Activated CD4-positive, alpha-beta T cell treated with anti-CD3 and anti-CD28 coated beads for 36 hours (primary cell): Measurements from ENCODE around the gene RCAN1. TPM values are rescaled to one million over a fixed set of nuclear protein-coding genes. Genes with fewer than 3 reads are reported as not detected.

ENCODE experiments used
- ATAC-seq: fragments of 200-7000 bp; cut with Tn5 transposase; one replicate; pipeline ENCODE4 v1.10.0; 2021; ENCODE audit warnings: mild to moderate bottlenecking, moderate library complexity
- CTCF ChIA-PET: fragments of 350-600 bp; sonication (Branson Sonifier 250); formaldehyde crosslinking; loops from one replicate; lab custom pipeline; 2021; ENCODE audit warnings: antibody characterized with exemption; lab: Charles Lee
- POLR2A ChIA-PET: fragments of 350-600 bp; sonication (Branson Sonifier 250); formaldehyde crosslinking; loops from one replicate; lab custom pipeline; 2021; ENCODE audit warnings: antibody characterized with exemption, inconsistent platforms; lab: Charles Lee
- DNase-seq: peaks from one replicate; pipeline ENCODE4 v3.0.0-alpha.2; 2020
- H3K27ac Mint-ChIP-seq: one replicate; pipeline ENCODE4 v1.8.0; 2021; ENCODE audit warnings: mixed read lengths
- H3K27me3 Mint-ChIP-seq: one replicate; pipeline ENCODE4 v1.8.0; 2021; ENCODE audit warnings: mixed read lengths
- H3K36me3 Mint-ChIP-seq: one replicate; pipeline ENCODE4 v1.8.0; 2021; ENCODE audit warnings: low read depth, mixed read lengths
- H3K4me1 Mint-ChIP-seq: one replicate; pipeline ENCODE4 v1.8.0; 2021; ENCODE audit warnings: mixed read lengths
- H3K4me3 Mint-ChIP-seq: one replicate; pipeline ENCODE4 v1.8.0; 2021; ENCODE audit warnings: mild to moderate bottlenecking, moderate library complexity, mixed read lengths
- H3K9me3 Mint-ChIP-seq: one replicate; pipeline ENCODE4 v1.8.0; 2021; ENCODE audit warnings: low read depth, mixed read lengths
- intact Hi-C, 2 experiments: fragments of 100-400 bp; cut with DNase I in 1 of 2; cut with micrococcal nuclease in 1 of 2; formaldehyde crosslinking; loops; one replicate each; pipeline versions ENCODE4 v1.14.2 to v1.15.1; 2022 to 2024; cut with DNase I, micrococcal nuclease
- total RNA-seq, 2 experiments: library from RNA; stranded (reverse); gene quantifications; one replicate each; pipeline ENCODE4 v1.2.3, GENCODE V29; 2021

RCAN1 gene
- total RNA-seq, 2 experiments from 2014 or later = 9.9 to 10.0 TPM

- H3K9me3 Mint-ChIP-seq = peaks cover 2% of the 10 kb centered on the region
- ATAC-seq (peak; percentile 65), DNase-seq (peak; percentile 30)
- peak overlapping the region; percentile 72 for H3K27ac Mint-ChIP-seq
- intact Hi-C loops = loop anchor here in 1 of 2 experiments (1.0 to 2.0 kb wide), 3 partner anchors 26 to 114 kb away; partner anchors contain the start of gene RCAN1
- H3K27me3 Mint-ChIP-seq = no peaks in the 10 kb centered on the region
- H3K4me1 Mint-ChIP-seq = peaks cover 24% of the 10 kb centered on the region
- peak overlapping the region; percentile 32 for H3K4me3 Mint-ChIP-seq
- H3K36me3 Mint-ChIP-seq = no peaks in the 10 kb centered on the region
- ChIA-PET POLR2A (no interaction called here), CTCF (interaction anchor here (0.6 to 1.1 kb wide), 4 partner anchors 9 to 792 kb away, joined by 3 to 5 read pairs (median 4); no protein-coding TSS in a partner anchor)
These were observed 25.9 kb upstream of the RCAN1 start for GRCh38 chr21:34640858-34641257.

DNA sequence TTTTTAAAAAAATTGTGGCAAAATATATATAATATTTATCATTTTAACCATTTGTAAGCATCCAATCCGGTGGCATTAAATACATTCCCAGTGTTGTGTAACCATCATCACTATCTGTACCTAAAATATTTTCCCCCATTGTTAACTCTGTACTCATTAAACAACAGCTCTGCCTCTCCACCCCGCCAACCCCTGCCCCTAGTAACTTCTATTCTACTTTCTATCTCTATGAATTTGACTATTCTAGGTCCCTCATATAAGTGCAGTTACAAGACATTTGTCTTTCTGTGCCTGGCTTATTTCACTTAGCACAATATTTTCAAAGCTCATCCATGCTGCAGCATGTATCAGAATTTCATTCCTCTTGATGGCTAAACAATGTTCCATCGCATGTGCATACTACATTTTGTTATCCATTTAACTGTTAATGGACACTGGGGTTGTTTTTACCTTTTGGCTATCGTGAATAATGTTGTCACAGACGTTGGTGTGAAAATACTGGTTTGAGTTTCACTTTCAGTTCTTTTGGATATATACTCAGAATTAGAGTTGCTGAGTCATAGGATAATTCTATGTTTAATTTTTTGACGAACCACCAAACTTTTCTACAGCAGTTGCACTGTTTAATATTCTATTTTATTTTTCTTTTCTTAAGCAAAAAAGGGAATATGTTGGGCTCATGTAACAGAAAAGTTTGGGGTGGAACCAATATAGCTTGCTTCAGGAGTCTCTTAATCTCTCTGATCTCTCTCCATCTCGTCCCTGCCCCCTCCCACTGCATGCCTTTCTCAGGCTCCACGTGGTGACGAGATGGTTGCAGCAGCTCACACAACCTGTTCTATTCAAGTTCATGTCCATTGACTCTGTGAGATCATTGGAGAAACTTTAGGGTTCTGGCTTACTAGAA is 25.2 kb upstream of the RCAN1 start:
- H3K9me3 Mint-ChIP-seq = peaks cover 2% of the 10 kb centered on the region
- no peaks in the 10 kb centered on the region for H3K36me3 Mint-ChIP-seq
- CTCF ChIA-PET = interaction anchor here (0.6 to 1.1 kb wide), 4 partner anchors 9 to 793 kb away, joined by 3 to 5 read pairs (median 4); no protein-coding TSS in a partner anchor
- POLR2A ChIA-PET = no interaction called here
- DNase-seq = peak; percentile 65
- no peaks in the 10 kb centered on the region for H3K27me3 Mint-ChIP-seq
- peaks cover 24% of the 10 kb centered on the region for H3K4me1 Mint-ChIP-seq
- H3K27ac Mint-ChIP-seq = peak overlapping the region; percentile 72
- peak overlapping the region; percentile 32 for H3K4me3 Mint-ChIP-seq
- intact Hi-C loops = loop anchor here in 1 of 2 experiments (1.0 to 2.0 kb wide), 3 partner anchors 25 to 113 kb away; partner anchors contain the start of gene RCAN1
- ATAC-seq = peak; percentile 77

GRCh38 chr21:34639250-34639649 is 24.3 kb upstream of the RCAN1 start:
- Mint-ChIP-seq H3K4me1 (peaks cover 24% of the 10 kb centered on the region), H3K27ac (no peak overlapping the region), H3K9me3 (peaks cover 2% of the 10 kb centered on the region), H3K36me3 (no peaks in the 10 kb centered on the region), H3K4me3 (no peak overlapping the region), H3K27me3 (peaks cover 4% of the 10 kb centered on the region)
- ATAC-seq (no peak), DNase-seq (no peak)
- POLR2A ChIA-PET = no interaction called here
- CTCF ChIA-PET = no interaction called here
- intact Hi-C loops = no loop called here

GRCh38 chr21:34636961-34637360 is 22.0 kb upstream of the RCAN1 start:
- no peak for DNase-seq
- Mint-ChIP-seq H3K36me3 (no peaks in the 10 kb centered on the region), H3K27ac (no peak overlapping the region), H3K9me3 (peaks cover 2% of the 10 kb centered on the region), H3K4me3 (no peak overlapping the region), H3K27me3 (peaks cover 4% of the 10 kb centered on the region), H3K4me1 (peaks cover 24% of the 10 kb centered on the region)
- POLR2A ChIA-PET = no interaction called here
- intact Hi-C loops = no loop called here
- no peak for ATAC-seq
- CTCF ChIA-PET = interaction anchor here (0.6 to 1.6 kb wide), 5 partner anchors 10 to 1047 kb away, joined by 3 to 8 read pairs (median 3); no protein-coding TSS in a partner anchor

DNA sequence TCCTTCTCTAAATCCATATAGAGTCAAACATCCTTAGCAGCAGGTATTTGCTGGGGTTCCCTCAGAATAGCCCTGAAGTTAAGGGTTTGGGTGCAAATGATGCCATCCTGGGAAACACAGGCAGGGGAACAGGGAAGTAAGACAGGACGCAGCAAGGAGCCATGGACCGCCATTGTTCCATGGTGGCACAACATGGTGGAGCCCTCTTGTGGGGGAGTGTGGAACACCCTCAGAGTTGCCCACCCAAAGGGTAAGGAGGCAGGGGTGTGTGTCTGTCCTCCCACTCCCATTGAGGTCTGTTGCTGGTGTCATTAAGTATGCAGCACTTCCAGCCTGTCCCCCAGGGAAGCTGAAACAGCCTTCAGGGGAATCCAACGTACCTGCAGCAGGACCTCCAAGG is 20.4 kb upstream of the RCAN1 start:
- no peaks in the 10 kb centered on the region for H3K36me3 Mint-ChIP-seq
- peaks cover 12% of the 10 kb centered on the region for H3K4me1 Mint-ChIP-seq
- ChIA-PET CTCF (interaction anchor here (0.7 to 1.3 kb wide), 4 partner anchors 20 to 1205 kb away, joined by 3 to 5 read pairs (median 3); no protein-coding TSS in a partner anchor), POLR2A (no interaction called here)
- H3K9me3 Mint-ChIP-seq = peaks cover 2% of the 10 kb centered on the region
- H3K27me3 Mint-ChIP-seq = peaks cover 4% of the 10 kb centered on the region
- H3K4me3 Mint-ChIP-seq = no peak overlapping the region
- DNase-seq (peak; percentile 38), ATAC-seq (no peak)
- intact Hi-C loops = no loop called here
- no peak overlapping the region for H3K27ac Mint-ChIP-seq

GRCh38 chr21:34632498-34632897 is 17.6 kb upstream of the RCAN1 start:
- intact Hi-C loops = no loop called here
- POLR2A ChIA-PET = no interaction called here
- H3K27me3 Mint-ChIP-seq = peaks cover 4% of the 10 kb centered on the region

DNA sequence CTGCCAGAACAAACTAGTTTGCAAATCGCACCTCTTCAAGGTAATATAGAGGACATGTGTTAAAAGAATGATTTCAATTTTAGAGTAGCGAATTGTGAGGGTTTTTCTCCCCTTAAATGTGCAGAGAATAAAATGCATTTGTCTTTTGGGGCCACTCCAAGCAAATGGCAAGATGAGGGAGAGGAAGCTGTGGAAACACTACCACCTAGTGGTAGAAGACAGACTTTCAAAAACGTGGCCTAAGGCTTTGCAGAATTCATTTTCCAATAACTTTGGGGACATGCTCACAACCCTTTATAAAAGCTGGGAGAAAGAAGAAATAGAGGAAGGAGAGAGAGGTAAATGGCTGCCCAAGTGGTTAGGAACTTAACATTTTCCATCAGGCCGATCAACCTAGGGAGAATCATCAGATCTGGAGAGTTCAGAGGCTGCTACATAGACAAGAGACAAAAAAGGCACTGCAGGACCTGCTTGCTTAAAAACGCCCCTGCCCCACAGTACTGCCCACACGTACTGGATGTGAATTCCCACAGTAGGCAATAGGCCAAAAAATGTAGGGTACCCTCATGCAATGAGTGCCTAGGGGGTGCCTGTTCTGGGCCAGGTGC is 15.7 kb upstream of the RCAN1 start:
- Mint-ChIP-seq H3K4me1 (no peaks in the 10 kb centered on the region), H3K9me3 (no peaks in the 10 kb centered on the region), H3K27me3 (peaks cover 9% of the 10 kb centered on the region), H3K4me3 (no peak overlapping the region), H3K36me3 (no peaks in the 10 kb centered on the region), H3K27ac (no peak overlapping the region)
- peak; percentile 31 for DNase-seq
- POLR2A ChIA-PET = no interaction called here
- CTCF ChIA-PET = interaction anchor here (0.6 to 3.9 kb wide), 24 partner anchors 9 to 341 kb away, joined by 3 to 17 read pairs (median 4); partner anchors contain the start of gene RCAN1
- intact Hi-C loops = loop anchor here (1.0 kb wide), 3 partner anchors 120 to 269 kb away; no protein-coding TSS in a partner anchor
- ATAC-seq = peak; percentile 70

More at GRCh38 chr21:34632498-34632897, 17.6 kb upstream of the RCAN1 start:
- no peaks in the 10 kb centered on the region for H3K9me3 Mint-ChIP-seq
- H3K36me3 Mint-ChIP-seq = no peaks in the 10 kb centered on the region
- no peaks in the 10 kb centered on the region for H3K4me1 Mint-ChIP-seq
- no peak overlapping the region for H3K4me3 Mint-ChIP-seq
- H3K27ac Mint-ChIP-seq = no peak overlapping the region
- no peak for ATAC-seq
- CTCF ChIA-PET = interaction anchor here (0.9 to 3.9 kb wide), 6 partner anchors 19 to 270 kb away, joined by 4 to 17 read pairs (median 6); no protein-coding TSS in a partner anchor
- no peak for DNase-seq

GRCh38 chr21:34626131-34626530 is 11.2 kb upstream of the RCAN1 start:
- H3K4me3 Mint-ChIP-seq = no peak overlapping the region
- CTCF ChIA-PET = interaction anchor here (0.7 to 1.8 kb wide), 3 partner anchors 11 to 1316 kb away, joined by 3 to 8 read pairs (median 4); no protein-coding TSS in a partner anchor
- H3K36me3 Mint-ChIP-seq = no peaks in the 10 kb centered on the region
- H3K9me3 Mint-ChIP-seq = no peaks in the 10 kb centered on the region
- DNase-seq (no peak), ATAC-seq (no peak)
- peaks cover 4% of the 10 kb centered on the region for H3K27me3 Mint-ChIP-seq
- H3K27ac Mint-ChIP-seq = no peak overlapping the region
- intact Hi-C loops = loop anchor here in 1 of 2 experiments (5.0 kb wide), 1 partner anchor 49 kb away; no protein-coding TSS in a partner anchor
- H3K4me1 Mint-ChIP-seq = no peaks in the 10 kb centered on the region
- POLR2A ChIA-PET = no interaction called here

GRCh38 chr21:34625030-34625593 is 10.2 kb upstream of the RCAN1 start:
- H3K4me3 Mint-ChIP-seq = no peak overlapping the region
- no peaks in the 10 kb centered on the region for H3K9me3 Mint-ChIP-seq
- POLR2A ChIA-PET = no interaction called here
- intact Hi-C loops = loop anchor here in 1 of 2 experiments (5.0 kb wide), 1 partner anchor 48 kb away; no protein-coding TSS in a partner anchor
- no peak for DNase-seq
- no peak overlapping the region for H3K27ac Mint-ChIP-seq
- no peaks in the 10 kb centered on the region for H3K4me1 Mint-ChIP-seq
- CTCF ChIA-PET = interaction anchor here (0.7 to 1.9 kb wide), 3 partner anchors 9 to 260 kb away, joined by 3 to 6 read pairs (median 4); no protein-coding TSS in a partner anchor
- peaks cover 4% of the 10 kb centered on the region for H3K27me3 Mint-ChIP-seq
- no peaks in the 10 kb centered on the region for H3K36me3 Mint-ChIP-seq
- ATAC-seq = no peak

GRCh38 chr21:34623516-34623915 is 8.6 kb upstream of the RCAN1 start:
- Mint-ChIP-seq H3K27ac (no peak overlapping the region), H3K9me3 (no peaks in the 10 kb centered on the region), H3K36me3 (no peaks in the 10 kb centered on the region), H3K4me1 (peaks cover 2% of the 10 kb centered on the region), H3K27me3 (peaks cover 4% of the 10 kb centered on the region), H3K4me3 (no peak overlapping the region)
- ChIA-PET CTCF (interaction anchor here (1.8 kb wide), 1 partner anchor 10 kb away, joined by 6 read pairs; no protein-coding TSS in a partner anchor), POLR2A (no interaction called here)
- DNase-seq = no peak
- no peak for ATAC-seq
- intact Hi-C loops = no loop called here
